Loucy (cell line): ENCODE data around the gene RGS12.

Source experiments
- H2AFZ ChIP-seq: fragments of 200-600 bp; sonication (generic); 2 replicates; pipeline ENCODE4 v1.6.0; 2016; ENCODE audit warnings: antibody characterized with exemption, mild to moderate bottlenecking, low read length, moderate library complexity
- H3F3A ChIP-seq: fragments of 200-600 bp; 2 replicates; pipeline ENCODE4 v1.6.0; 2016; ENCODE audit warnings: antibody characterized with exemption, low read depth, mild to moderate bottlenecking
- H3K27me3 ChIP-seq: fragments of 200-600 bp; sonication (generic); 2 replicates; pipeline ENCODE4 v1.6.1; 2014; ENCODE audit warnings: low read length, mild to moderate bottlenecking; ENCODE audit not compliant: insufficient read depth, poor library complexity, severe bottlenecking
- H3K36me3 ChIP-seq: fragments of 200-600 bp; sonication (generic); 2 replicates; pipeline ENCODE4 v1.6.1; 2016; ENCODE audit warnings: low read length; ENCODE audit not compliant: insufficient read depth
- H3K4me1 ChIP-seq: fragments of 200-600 bp; sonication (generic); 2 replicates; pipeline ENCODE4 v1.5.1; 2014; ENCODE audit warnings: low read length, mild to moderate bottlenecking; ENCODE audit not compliant: insufficient read depth, poor library complexity, severe bottlenecking
- H3K4me2 ChIP-seq: fragments of 200-600 bp; sonication (generic); 2 replicates; pipeline ENCODE4 v1.6.0; 2014; ENCODE audit warnings: antibody characterized with exemption, low read length, low read depth, mild to moderate bottlenecking; ENCODE audit not compliant: poor library complexity, severe bottlenecking
- H3K4me3 ChIP-seq: fragments of 200-600 bp; sonication (generic); 2 replicates; pipeline ENCODE4 v1.5.1; 2014; ENCODE audit warnings: low read length, mild to moderate bottlenecking, mixed read lengths; ENCODE audit not compliant: poor library complexity, severe bottlenecking
- H3K79me2 ChIP-seq: fragments of 200-600 bp; sonication (generic); 2 replicates; pipeline ENCODE4 v1.6.1; 2014; ENCODE audit warnings: low read length; ENCODE audit not compliant: insufficient read depth
- H3K9ac ChIP-seq: fragments of 200-600 bp; sonication (generic); 2 replicates; pipeline ENCODE4 v1.6.0; 2014; ENCODE audit warnings: mild to moderate bottlenecking, low read depth, low read length, moderate library complexity; ENCODE audit not compliant: poor library complexity, severe bottlenecking
- H3K9me2 ChIP-seq: fragments of 200-600 bp; sonication (generic); replicated peaks from 2 replicates; pipeline ENCODE4 v1.6.1; 2016; ENCODE audit warnings: low read depth, low read length, mixed read lengths
- H3K9me3 ChIP-seq: fragments of 200-600 bp; sonication (generic); 2 replicates; pipeline ENCODE4 v1.6.1; 2014; ENCODE audit warnings: mild to moderate bottlenecking, antibody characterized with exemption, low read length, low read depth; ENCODE audit not compliant: insufficient read depth
- H4K20me1 ChIP-seq: fragments of 200-600 bp; sonication (generic); 2 replicates; pipeline ENCODE4 v1.6.0; 2014; ENCODE audit warnings: antibody characterized with exemption, low read length, mild to moderate bottlenecking; ENCODE audit not compliant: insufficient read depth, poor library complexity, severe bottlenecking
- EZH2phosphoT487 ChIP-seq: fragments of 200-600 bp; IDR thresholded peaks from 2 replicates; pipeline ENCODE4 v1.6.1; 2018; ENCODE audit warnings: antibody characterized with exemption, mild to moderate bottlenecking, moderate library complexity, borderline replicate concordance
- TF ChIP-seq, protein P1 (sequence below): fragments of 200-600 bp; sonication (generic); conservative IDR thresholded peaks from 2 replicates; pipeline ENCODE4 v1.5.1; 2014; ENCODE audit warnings: mild to moderate bottlenecking, antibody characterized with exemption, low read length

The RGS12 gene

DNA sequence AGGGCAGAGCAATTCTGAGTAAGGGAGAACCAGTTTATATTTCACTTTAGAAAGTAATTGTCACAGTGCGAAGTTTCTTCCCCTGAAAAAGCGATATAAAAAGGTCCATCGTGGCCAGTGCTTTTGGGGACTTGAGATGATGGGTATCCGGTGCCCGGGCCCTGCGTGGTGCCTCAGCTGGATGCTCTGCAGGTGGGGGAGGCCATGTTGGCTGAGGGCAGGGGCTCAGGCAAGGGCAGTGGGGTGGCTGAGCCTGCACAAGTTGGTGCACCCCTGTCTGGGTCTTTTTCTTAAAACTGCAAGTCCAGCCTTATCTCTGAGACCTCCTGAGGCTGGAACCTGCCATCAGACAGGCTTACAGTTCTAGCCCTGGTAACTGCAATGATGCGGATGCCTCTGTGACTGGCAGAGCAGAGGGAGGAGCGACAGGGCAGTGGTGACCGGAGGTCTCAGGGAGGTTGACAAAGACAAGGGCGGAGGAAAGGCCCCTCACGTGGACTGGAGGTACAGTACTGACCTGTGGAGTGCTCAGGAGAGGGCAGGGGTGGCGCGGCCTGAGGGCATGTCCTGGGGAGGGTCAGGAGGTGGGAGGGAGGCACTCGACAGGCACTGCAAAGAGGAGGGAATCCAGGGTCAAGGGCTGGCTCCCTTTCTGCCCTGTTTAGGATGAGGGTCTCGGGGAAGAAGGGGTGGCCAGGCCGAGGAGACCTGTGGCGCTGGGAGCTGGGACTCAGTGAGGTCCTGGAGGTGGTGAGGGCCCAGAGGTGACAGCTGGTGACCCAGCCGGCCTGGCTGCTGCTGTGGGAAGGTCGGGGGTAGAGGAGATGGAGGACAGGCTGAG, 1.8 kb downstream of the RGS12 start:
- TF ChIP-seq, protein P1, sequence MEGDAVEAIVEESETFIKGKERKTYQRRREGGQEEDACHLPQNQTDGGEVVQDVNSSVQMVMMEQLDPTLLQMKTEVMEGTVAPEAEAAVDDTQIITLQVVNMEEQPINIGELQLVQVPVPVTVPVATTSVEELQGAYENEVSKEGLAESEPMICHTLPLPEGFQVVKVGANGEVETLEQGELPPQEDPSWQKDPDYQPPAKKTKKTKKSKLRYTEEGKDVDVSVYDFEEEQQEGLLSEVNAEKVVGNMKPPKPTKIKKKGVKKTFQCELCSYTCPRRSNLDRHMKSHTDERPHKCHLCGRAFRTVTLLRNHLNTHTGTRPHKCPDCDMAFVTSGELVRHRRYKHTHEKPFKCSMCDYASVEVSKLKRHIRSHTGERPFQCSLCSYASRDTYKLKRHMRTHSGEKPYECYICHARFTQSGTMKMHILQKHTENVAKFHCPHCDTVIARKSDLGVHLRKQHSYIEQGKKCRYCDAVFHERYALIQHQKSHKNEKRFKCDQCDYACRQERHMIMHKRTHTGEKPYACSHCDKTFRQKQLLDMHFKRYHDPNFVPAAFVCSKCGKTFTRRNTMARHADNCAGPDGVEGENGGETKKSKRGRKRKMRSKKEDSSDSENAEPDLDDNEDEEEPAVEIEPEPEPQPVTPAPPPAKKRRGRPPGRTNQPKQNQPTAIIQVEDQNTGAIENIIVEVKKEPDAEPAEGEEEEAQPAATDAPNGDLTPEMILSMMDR, result no peak
- no peak for TF ChIP-seq EZH2phosphoT487
- Histone ChIP-seq H3K4me3 (peak overlapping the region; percentile 84), H3F3A (no peaks in the 10 kb centered on the region), H4K20me1 (peaks cover 45% of the 10 kb centered on the region), H3K9me2 (no peaks in the 10 kb centered on the region), H3K36me3 (no peaks in the 10 kb centered on the region), H3K79me2 (peaks cover 64% of the 10 kb centered on the region), H3K9me3 (no peaks in the 10 kb centered on the region), H3K9ac (peak overlapping the region; percentile 93), H2AFZ (no peak overlapping the region), H3K4me2 (peak overlapping the region; percentile 99), H3K27me3 (no peaks in the 10 kb centered on the region), H3K4me1 (peaks cover 59% of the 10 kb centered on the region)

DNA sequence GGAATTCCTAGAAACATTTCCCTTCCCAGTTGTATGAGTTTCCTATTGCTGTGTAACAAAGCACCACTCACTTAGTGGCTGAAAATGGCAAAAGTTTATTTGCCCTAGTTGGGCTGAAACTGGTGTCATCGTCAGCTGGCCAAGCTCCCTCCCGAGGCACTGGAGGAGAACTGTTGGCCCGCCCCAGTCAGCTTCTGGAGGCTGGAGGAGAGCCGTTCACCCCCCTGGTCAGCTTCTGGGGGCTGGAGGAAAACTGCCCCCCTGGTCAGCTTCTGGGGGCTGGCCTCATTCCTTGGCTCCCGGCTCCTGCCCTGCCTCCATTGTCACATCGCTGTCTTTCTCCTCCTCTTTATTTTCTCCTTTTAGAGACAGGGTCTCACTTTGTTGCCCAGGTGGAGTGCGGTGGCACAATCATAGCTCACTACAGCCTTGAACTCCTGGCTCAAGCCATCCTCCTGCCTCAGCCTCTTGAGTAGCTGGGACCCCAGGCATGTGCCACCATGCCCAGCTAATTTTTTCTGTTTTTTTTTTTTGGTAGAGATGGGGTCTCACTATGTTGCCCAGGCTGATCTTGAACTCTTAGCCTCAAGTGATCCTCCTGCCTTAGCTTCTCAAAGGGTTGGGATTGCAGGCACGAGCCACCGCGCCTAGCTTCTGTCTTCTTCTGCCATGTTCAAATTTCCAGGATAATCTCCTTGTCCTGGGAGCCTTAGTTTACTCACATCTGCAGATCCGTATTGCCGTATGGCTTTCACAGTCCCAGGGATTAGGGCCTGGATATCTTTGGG, 3.2 kb downstream of the RGS12 start:
- H3K4me1 ChIP-seq, result peaks cover 71% of the 10 kb centered on the region
- peaks cover 59% of the 10 kb centered on the region for H4K20me1 ChIP-seq
- H3K27me3 ChIP-seq, result no peaks in the 10 kb centered on the region
- no peaks in the 10 kb centered on the region for H3K36me3 ChIP-seq
- no peaks in the 10 kb centered on the region for H3K9me2 ChIP-seq
- H2AFZ ChIP-seq, result no peak overlapping the region
- no peaks in the 10 kb centered on the region for H3F3A ChIP-seq
- peaks cover 78% of the 10 kb centered on the region for H3K79me2 ChIP-seq
- TF ChIP-seq EZH2phosphoT487, result no peak
- TF ChIP-seq, protein P1, result no peak
- H3K4me2 ChIP-seq, result peak overlapping the region; percentile 99
- H3K4me3 ChIP-seq, result peak overlapping the region; percentile 9
- H3K9me3 ChIP-seq, result no peaks in the 10 kb centered on the region
- H3K9ac ChIP-seq, result peak overlapping the region; percentile 93

DNA sequence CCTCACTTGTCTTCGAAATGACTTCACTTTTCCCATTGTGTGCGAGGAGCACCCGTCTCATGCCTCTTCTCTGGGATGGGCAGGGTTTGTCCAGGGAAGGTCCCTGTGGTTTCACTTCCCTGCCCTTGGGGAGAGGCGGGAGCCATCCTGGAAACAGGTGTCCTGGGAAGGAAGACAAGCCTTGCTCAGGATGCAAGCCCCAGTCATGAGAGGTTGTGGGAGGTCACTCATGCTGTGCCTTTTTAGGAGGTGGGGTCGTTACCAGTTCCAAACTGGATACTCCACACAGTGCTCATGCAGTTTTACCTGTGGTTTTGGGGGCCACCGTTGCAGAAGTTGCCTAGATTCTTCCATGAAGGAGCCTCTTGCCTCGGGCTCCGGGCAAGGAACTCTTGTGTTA, 3.8 kb downstream of the RGS12 start:
- H2AFZ ChIP-seq, result no peak overlapping the region
- H3K27me3 ChIP-seq, result no peaks in the 10 kb centered on the region
- H3K9me2 ChIP-seq, result no peaks in the 10 kb centered on the region
- peaks cover 84% of the 10 kb centered on the region for H3K79me2 ChIP-seq
- peak overlapping the region; percentile 99 for H3K4me2 ChIP-seq
- H3K36me3 ChIP-seq, result no peaks in the 10 kb centered on the region
- peaks cover 72% of the 10 kb centered on the region for H3K4me1 ChIP-seq
- peaks cover 65% of the 10 kb centered on the region for H4K20me1 ChIP-seq
- no peaks in the 10 kb centered on the region for H3F3A ChIP-seq
- H3K9ac ChIP-seq, result no peak overlapping the region
- TF ChIP-seq EZH2phosphoT487, result no peak
- TF ChIP-seq, protein P1, result no peak
- H3K4me3 ChIP-seq, result peak overlapping the region; percentile 9
- no peaks in the 10 kb centered on the region for H3K9me3 ChIP-seq
